Neural progenitor cell (in vitro differentiated cells): ENCODE results near the gene AMBRA1.

Experiments
- EZH2 ChIP-seq: fragments of 200-600 bp; sonication (generic); IDR thresholded peaks from 2 replicates; pipeline ENCODE4 v1.6.1; 2017; ENCODE audit warnings: antibody characterized with exemption, mild to moderate bottlenecking, moderate library complexity
- EZH2phosphoT487 ChIP-seq: fragments of 200-600 bp; sonication (generic); IDR thresholded peaks from 2 replicates; pipeline ENCODE4 v1.6.1; 2017; ENCODE audit warnings: antibody characterized with exemption
- TF ChIP-seq, protein P1 (sequence below): fragments of 200-600 bp; sonication (generic); IDR thresholded peaks from 2 replicates; pipeline ENCODE4 v1.5.1; 2017; ENCODE audit warnings: antibody characterized with exemption, mild to moderate bottlenecking

DNA sequence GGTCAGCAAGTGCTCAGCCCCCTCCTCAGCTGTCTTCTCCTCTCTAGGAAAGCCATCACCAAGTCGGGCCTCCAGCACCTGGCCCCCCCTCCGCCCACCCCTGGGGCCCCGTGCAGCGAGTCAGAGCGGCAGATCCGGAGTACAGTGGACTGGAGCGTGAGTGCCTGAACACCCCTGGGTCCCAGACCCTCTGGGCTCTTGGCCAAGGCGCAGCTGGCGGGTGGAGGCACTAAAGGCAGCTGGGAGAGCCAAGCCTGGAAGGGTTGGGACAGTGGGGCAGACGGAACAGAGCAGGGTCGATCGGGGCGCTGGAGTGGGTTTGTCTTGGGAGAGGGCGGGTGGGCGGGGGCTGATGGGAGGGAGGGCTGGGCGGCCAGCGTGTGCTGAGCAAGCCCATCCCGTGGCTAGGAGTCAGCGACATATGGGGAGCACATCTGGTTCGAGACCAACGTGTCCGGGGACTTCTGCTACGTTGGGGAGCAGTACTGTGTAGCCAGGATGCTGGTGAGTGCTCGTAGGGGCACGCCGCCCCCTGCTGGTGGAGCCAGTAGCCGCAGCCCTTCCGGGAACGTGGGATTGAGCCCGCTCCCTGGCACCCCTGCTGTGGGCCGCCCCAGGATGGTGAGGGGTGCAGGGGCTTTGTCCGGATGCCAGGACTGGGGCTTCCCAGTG lies 226.4 kb downstream of the AMBRA1 start:
- TF ChIP-seq, protein P1, sequence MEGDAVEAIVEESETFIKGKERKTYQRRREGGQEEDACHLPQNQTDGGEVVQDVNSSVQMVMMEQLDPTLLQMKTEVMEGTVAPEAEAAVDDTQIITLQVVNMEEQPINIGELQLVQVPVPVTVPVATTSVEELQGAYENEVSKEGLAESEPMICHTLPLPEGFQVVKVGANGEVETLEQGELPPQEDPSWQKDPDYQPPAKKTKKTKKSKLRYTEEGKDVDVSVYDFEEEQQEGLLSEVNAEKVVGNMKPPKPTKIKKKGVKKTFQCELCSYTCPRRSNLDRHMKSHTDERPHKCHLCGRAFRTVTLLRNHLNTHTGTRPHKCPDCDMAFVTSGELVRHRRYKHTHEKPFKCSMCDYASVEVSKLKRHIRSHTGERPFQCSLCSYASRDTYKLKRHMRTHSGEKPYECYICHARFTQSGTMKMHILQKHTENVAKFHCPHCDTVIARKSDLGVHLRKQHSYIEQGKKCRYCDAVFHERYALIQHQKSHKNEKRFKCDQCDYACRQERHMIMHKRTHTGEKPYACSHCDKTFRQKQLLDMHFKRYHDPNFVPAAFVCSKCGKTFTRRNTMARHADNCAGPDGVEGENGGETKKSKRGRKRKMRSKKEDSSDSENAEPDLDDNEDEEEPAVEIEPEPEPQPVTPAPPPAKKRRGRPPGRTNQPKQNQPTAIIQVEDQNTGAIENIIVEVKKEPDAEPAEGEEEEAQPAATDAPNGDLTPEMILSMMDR, result peak; percentile 88
- TF ChIP-seq EZH2 (no peak), EZH2phosphoT487 (no peak)
